Mesendoderm (in vitro differentiated cells): ENCODE results near the gene SOCS4.

Experiments used
- DNase-seq: peaks from one replicate; pipeline ENCODE4 v3.0.0; 2013
- H2AK5ac ChIP-seq: 2 replicates; pipeline ENCODE4 v1.6.1; 2013; ENCODE audit warnings: low read length, inconsistent platforms
- H2BK120ac ChIP-seq: 2 replicates; pipeline ENCODE4 v1.6.1; 2013; ENCODE audit warnings: low read depth, mild to moderate bottlenecking, low read length, moderate library complexity, mixed read lengths
- H2BK15ac ChIP-seq: replicated peaks from 2 replicates; pipeline ENCODE4 v1.6.1; 2013; ENCODE audit warnings: low read depth, mild to moderate bottlenecking, moderate library complexity
- H2BK5ac ChIP-seq: 2 replicates; pipeline ENCODE4 v1.6.1; 2013; ENCODE audit warnings: low read length, inconsistent platforms
- H3K18ac ChIP-seq: 2 replicates; pipeline ENCODE4 v1.6.1; 2013; ENCODE audit warnings: mild to moderate bottlenecking, low read length, mixed read lengths
- H3K23ac ChIP-seq: one replicate; pipeline ENCODE4 v1.6.1; 2013; ENCODE audit warnings: low read length
- H3K27ac ChIP-seq: 2 replicates; pipeline ENCODE4 v1.5.1; 2013; ENCODE audit warnings: low read depth, mild to moderate bottlenecking, inconsistent platforms, low read length, moderate library complexity
- H3K27me3 ChIP-seq: 2 replicates; pipeline ENCODE4 v1.6.1; 2013; ENCODE audit warnings: low read length, control low read depth, mild to moderate bottlenecking, inconsistent platforms; ENCODE audit not compliant: insufficient read depth, poor library complexity
- H3K36me3 ChIP-seq: 2 replicates; pipeline ENCODE4 v1.6.1; 2013; ENCODE audit warnings: low read length, inconsistent platforms; ENCODE audit not compliant: control insufficient read depth, insufficient read depth
- H3K4ac ChIP-seq: one replicate; pipeline ENCODE4 v1.6.1; 2013; ENCODE audit warnings: low read depth, mild to moderate bottlenecking, low read length, moderate library complexity
- H3K4me1 ChIP-seq: 2 replicates; pipeline ENCODE4 v1.6.1; 2013; ENCODE audit warnings: low read depth, low read length, inconsistent platforms; ENCODE audit not compliant: control insufficient read depth
- H3K4me2 ChIP-seq: 2 replicates; pipeline ENCODE4 v1.6.1; 2013; ENCODE audit warnings: low read length
- H3K4me3 ChIP-seq: 2 replicates; pipeline ENCODE4 v1.5.1; 2013; ENCODE audit warnings: mild to moderate bottlenecking, low read length
- H3K56ac ChIP-seq: one replicate; pipeline ENCODE4 v1.6.1; 2013; ENCODE audit warnings: low read length
- H3K79me1 ChIP-seq: 2 replicates; pipeline ENCODE4 v1.6.1; 2013; ENCODE audit warnings: low read length, inconsistent platforms
- H3K79me2 ChIP-seq: 2 replicates; pipeline ENCODE4 v1.6.1; 2013; ENCODE audit warnings: mild to moderate bottlenecking, low read length; ENCODE audit not compliant: control insufficient read depth, insufficient read depth
- H3K9ac ChIP-seq: 2 replicates; pipeline ENCODE4 v1.6.1; 2013; ENCODE audit warnings: low read length, inconsistent platforms
- H4K5ac ChIP-seq: one replicate; pipeline ENCODE4 v1.6.1; 2013; ENCODE audit warnings: low read length
- H4K8ac ChIP-seq: one replicate; pipeline ENCODE4 v1.6.1; 2013; ENCODE audit warnings: low read depth, mild to moderate bottlenecking, control low read depth, low read length, moderate library complexity
- WGBS: extraction: QIAGEN DNeasy Blood & Tissue Kit; methylation state at CpG from one replicate; pipeline ENCODE4 v1.1.7; 2013; ENCODE audit warnings: low lambda C conversion rate, missing lambda C conversion rate; ENCODE audit not compliant: insufficient coverage; ENCODE audit errors: extremely low coverage; 5-methylcytosine and 5-hydroxymethylcytosine counted together

SOCS4 gene

GRCh38 chr14:55052269-55052930, 25.4 kb downstream of the SOCS4 start:
- Histone ChIP-seq H2AK5ac (peak overlapping the region; percentile 20), H4K5ac (no peak overlapping the region), H3K18ac (peak overlapping the region; percentile 62), H3K36me3 (no peaks in the 10 kb centered on the region), H3K4me2 (peak overlapping the region; percentile 65), H2BK15ac (no peak overlapping the region), H3K56ac (peak overlapping the region; percentile 100), H3K9ac (peak overlapping the region; percentile 100), H3K4me1 (no peaks in the 10 kb centered on the region), H3K4me3 (peak overlapping the region; percentile 78), H3K4ac (peak overlapping the region; percentile 88), H3K23ac (no peak overlapping the region), H3K79me1 (no peaks in the 10 kb centered on the region), H4K8ac (no peak overlapping the region), H3K27ac (peak overlapping the region; percentile 73), H2BK5ac (peak overlapping the region; percentile 12), H3K79me2 (peaks cover 47% of the 10 kb centered on the region), H3K27me3 (no peaks in the 10 kb centered on the region), H2BK120ac (peak overlapping the region; percentile 97)
- WGBS: no CpG with 5 or more reads among the region's 14 CpGs
- no peak for DNase-seq

- Histone ChIP-seq H3K4ac (no peak overlapping the region), H2AK5ac (no peak overlapping the region), H3K27me3 (no peaks in the 10 kb centered on the region), H3K4me2 (peak overlapping the region; percentile 65), H3K18ac (no peak overlapping the region), H2BK15ac (no peak overlapping the region), H3K4me3 (no peak overlapping the region), H3K27ac (no peak overlapping the region), H3K79me2 (peaks cover 52% of the 10 kb centered on the region), H3K56ac (peak overlapping the region; percentile 100), H2BK120ac (no peak overlapping the region), H4K5ac (no peak overlapping the region), H3K9ac (peak overlapping the region; percentile 100), H2BK5ac (no peak overlapping the region), H3K4me1 (no peaks in the 10 kb centered on the region), H3K36me3 (no peaks in the 10 kb centered on the region), H3K79me1 (peaks cover 2% of the 10 kb centered on the region), H3K23ac (no peak overlapping the region), H4K8ac (peak overlapping the region; percentile 28)
- DNase-seq: no peak
- WGBS: no CpG with 5 or more reads among the region's 6 CpGs
These were observed 26.0 kb downstream of the SOCS4 start for GRCh38 chr14:55053018-55053417.

- H2BK120ac ChIP-seq: no peak overlapping the region
- H3K36me3 ChIP-seq: no peaks in the 10 kb centered on the region
- no peak overlapping the region for H4K5ac ChIP-seq
- no peak overlapping the region for H2AK5ac ChIP-seq
- H2BK5ac ChIP-seq: no peak overlapping the region
- no peaks in the 10 kb centered on the region for H3K4me1 ChIP-seq
- H3K27me3 ChIP-seq: no peaks in the 10 kb centered on the region
- no peak for DNase-seq
- no peak overlapping the region for H3K4me3 ChIP-seq
- no peak overlapping the region for H3K4me2 ChIP-seq
- no peak overlapping the region for H3K4ac ChIP-seq
- no peak overlapping the region for H3K23ac ChIP-seq
- H3K9ac ChIP-seq: peak overlapping the region; percentile 100
- H3K27ac ChIP-seq: no peak overlapping the region
- no peak overlapping the region for H4K8ac ChIP-seq
- H3K79me1 ChIP-seq: peaks cover 2% of the 10 kb centered on the region
- no peak overlapping the region for H2BK15ac ChIP-seq
- H3K56ac ChIP-seq: no peak overlapping the region
- H3K18ac ChIP-seq: no peak overlapping the region
- WGBS: 100% methylated on average over 1 of the region's 7 CpGs
- peaks cover 54% of the 10 kb centered on the region for H3K79me2 ChIP-seq
These were observed 26.5 kb downstream of the SOCS4 start for GRCh38 chr14:55053500-55053899.

- Histone ChIP-seq H4K5ac (no peak overlapping the region), H4K8ac (no peak overlapping the region), H3K27me3 (no peaks in the 10 kb centered on the region), H3K23ac (no peak overlapping the region), H3K18ac (no peak overlapping the region), H2BK120ac (no peak overlapping the region), H3K79me1 (peaks cover 2% of the 10 kb centered on the region), H3K79me2 (peaks cover 55% of the 10 kb centered on the region), H2BK5ac (no peak overlapping the region), H3K4me3 (no peak overlapping the region), H3K9ac (no peak overlapping the region), H3K27ac (no peak overlapping the region), H2BK15ac (no peak overlapping the region), H3K4me1 (no peaks in the 10 kb centered on the region), H3K56ac (no peak overlapping the region), H3K4ac (no peak overlapping the region), H3K4me2 (no peak overlapping the region), H3K36me3 (no peaks in the 10 kb centered on the region), H2AK5ac (no peak overlapping the region)
- no peak for DNase-seq
- WGBS: 100% methylated on average over 1 of the region's 13 CpGs
These were observed 27.1 kb downstream of the SOCS4 start for GRCh38 chr14:55054098-55054497.

GRCh38 chr14:55057919-55058318, 30.9 kb downstream of the SOCS4 start:
- no peaks in the 10 kb centered on the region for H3K27me3 ChIP-seq
- no peaks in the 10 kb centered on the region for H3K36me3 ChIP-seq
- H3K79me1 ChIP-seq: peaks cover 10% of the 10 kb centered on the region
- no peak overlapping the region for H3K9ac ChIP-seq
- H3K23ac ChIP-seq: no peak overlapping the region
- no peak overlapping the region for H2BK5ac ChIP-seq
- H3K56ac ChIP-seq: no peak overlapping the region
- H3K4me1 ChIP-seq: no peaks in the 10 kb centered on the region
- no peak overlapping the region for H3K27ac ChIP-seq
- no peak overlapping the region for H3K4ac ChIP-seq
- no peak overlapping the region for H4K8ac ChIP-seq
- peaks cover 56% of the 10 kb centered on the region for H3K79me2 ChIP-seq
- H3K4me3 ChIP-seq: no peak overlapping the region
- no peak for DNase-seq
- H2BK120ac ChIP-seq: no peak overlapping the region
- no CpG with 5 or more reads among the region's 5 CpGs for WGBS
- H4K5ac ChIP-seq: no peak overlapping the region
- no peak overlapping the region for H3K4me2 ChIP-seq
- no peak overlapping the region for H3K18ac ChIP-seq
- no peak overlapping the region for H2AK5ac ChIP-seq
- no peak overlapping the region for H2BK15ac ChIP-seq

GRCh38 chr14:55059333-55059732, 32.3 kb downstream of the SOCS4 start:
- Histone ChIP-seq H2BK120ac (no peak overlapping the region), H3K36me3 (peaks cover 2% of the 10 kb centered on the region), H4K5ac (no peak overlapping the region), H3K4ac (no peak overlapping the region), H3K4me1 (no peaks in the 10 kb centered on the region), H3K23ac (no peak overlapping the region), H4K8ac (no peak overlapping the region), H3K27me3 (no peaks in the 10 kb centered on the region), H3K56ac (no peak overlapping the region), H3K27ac (no peak overlapping the region), H3K79me2 (peaks cover 43% of the 10 kb centered on the region), H2BK15ac (no peak overlapping the region), H3K4me2 (no peak overlapping the region), H3K9ac (no peak overlapping the region), H2BK5ac (no peak overlapping the region), H2AK5ac (no peak overlapping the region), H3K79me1 (peaks cover 13% of the 10 kb centered on the region), H3K4me3 (no peak overlapping the region), H3K18ac (no peak overlapping the region)
- DNase-seq: no peak
- WGBS: no CpG with 5 or more reads among the region's 5 CpGs
